Activated T-cell treated with anti-CD3 and anti-CD28 coated beads for 1 hour (primary cell): ENCODE data around the gene RPIA.
"Not testable (repeated sequence)": the region's sequence is repeated elsewhere in the genome, so short reads cannot be mapped to it uniquely, and the experiment has no call there.

Source experiments
- DNase-seq: peaks from one replicate; pipeline ENCODE4 v3.0.0-alpha.2; 2020; ENCODE audit warnings: low read depth

RPIA gene

GRCh38 chr2:88735853-88736252, 44.4 kb downstream of the RPIA start:
- DNase-seq: no peak

- no peak for DNase-seq
These were observed 45.0 kb downstream of the RPIA start for GRCh38 chr2:88736437-88736836.

GRCh38 chr2:88737385-88737784, 45.9 kb downstream of the RPIA start:
- DNase-seq: no peak

- no peak for DNase-seq
These were observed 46.8 kb downstream of the RPIA start for GRCh38 chr2:88738271-88738670.

GRCh38 chr2:88739985-88740600, 48.6 kb downstream of the RPIA start:
- DNase-seq: peak; percentile 51

GRCh38 chr2:88746929-88747490, 55.5 kb downstream of the RPIA start:
- no peak for DNase-seq

GRCh38 chr2:88747990-88748389, 56.5 kb downstream of the RPIA start:
- no peak for DNase-seq

- no peak for DNase-seq
These were observed 60.3 kb downstream of the RPIA start for GRCh38 chr2:88751768-88752167.

GRCh38 chr2:88753833-88754584, 62.5 kb downstream of the RPIA start:
- no peak for DNase-seq

- no peak for DNase-seq
These were observed 63.3 kb downstream of the RPIA start for GRCh38 chr2:88754585-88755320.

- DNase-seq: no peak
These were observed 64.4 kb downstream of the RPIA start for GRCh38 chr2:88755836-88756235.

GRCh38 chr2:88757025-88757424, 65.6 kb downstream of the RPIA start:
- no peak for DNase-seq

- not testable (repeated sequence) for DNase-seq
These were observed 67.2 kb downstream of the RPIA start for GRCh38 chr2:88758702-88759101.

GRCh38 chr2:88760819-88761598, 69.5 kb downstream of the RPIA start:
- no peak for DNase-seq

- no peak for DNase-seq
These were observed 72.8 kb downstream of the RPIA start for GRCh38 chr2:88764141-88764849.

- no peak for DNase-seq
These were observed 73.3 kb downstream of the RPIA start for GRCh38 chr2:88764850-88765153.

- DNase-seq: peak; percentile 17
These were observed 73.8 kb downstream of the RPIA start for GRCh38 chr2:88765154-88765888.

- DNase-seq: not testable (repeated sequence)
These were observed 74.5 kb downstream of the RPIA start for GRCh38 chr2:88765889-88766481.

- DNase-seq: no peak
These were observed 78.5 kb downstream of the RPIA start for GRCh38 chr2:88770016-88770415.
